Activated CD4-positive, alpha-beta T cell treated with anti-CD3 and anti-CD28 coated beads, Interleukin-2, amount 10 ng/mL, durations not matched to agents 24 days and 14 days (primary cell): ENCODE results near the gene CACNA2D3. TPM values are rescaled to one million over a fixed set of nuclear protein-coding genes. Genes with fewer than 3 reads are reported as not detected.
A peak's percentile ranks its signal among the peaks of the same experiment; 100 is the strongest.

Source experiments
- DNase-seq: peaks from one replicate; pipeline ENCODE4 v3.0.0; 2022
- H3K27ac Mint-ChIP-seq: one replicate; pipeline ENCODE4 v1.8.0; 2022; ENCODE audit warnings: mild to moderate bottlenecking, mixed read lengths
- H3K27me3 Mint-ChIP-seq: one replicate; pipeline ENCODE4 v1.8.0; 2022; ENCODE audit warnings: mixed read lengths
- H3K36me3 Mint-ChIP-seq: one replicate; pipeline ENCODE4 v1.8.0; 2022; ENCODE audit warnings: low read depth, mild to moderate bottlenecking, mixed read lengths
- H3K4me1 Mint-ChIP-seq: one replicate; pipeline ENCODE4 v1.8.0; 2021; ENCODE audit warnings: mixed read lengths
- H3K4me3 Mint-ChIP-seq: one replicate; pipeline ENCODE4 v1.8.0; 2022; ENCODE audit warnings: mild to moderate bottlenecking, moderate library complexity, mixed read lengths
- H3K9me3 Mint-ChIP-seq: one replicate; pipeline ENCODE4 v1.8.0; 2021; ENCODE audit warnings: mixed read lengths
- intact Hi-C: fragments of 100-400 bp; cut with micrococcal nuclease; formaldehyde crosslinking; loops from one replicate; pipeline ENCODE4 v1.15.1; 2023
- total RNA-seq: library from RNA; stranded (reverse); gene quantifications from 2 replicates; pipeline ENCODE4 v1.2.3, GENCODE V29; 2022

The CACNA2D3 gene
- total RNA-seq, 1 donor from 2014 or later, result not detected

DNA sequence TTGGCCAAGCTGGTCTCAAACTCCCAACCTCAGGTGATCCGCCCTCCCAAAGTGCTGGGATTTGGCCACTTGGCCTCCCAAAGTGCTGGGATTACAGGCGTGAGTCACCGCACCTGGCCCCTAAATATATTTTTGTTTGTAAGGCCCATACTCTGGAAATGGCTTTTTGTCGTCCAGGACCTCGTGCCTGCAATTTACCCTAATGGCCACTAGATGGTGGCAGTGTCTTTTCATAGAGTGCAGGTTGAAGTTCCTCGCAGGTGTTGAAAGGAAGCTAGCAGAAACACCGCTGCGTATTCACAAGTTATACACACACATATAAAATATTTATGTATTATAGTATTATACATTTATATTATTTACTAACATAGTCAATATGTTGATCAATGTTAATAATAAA lies 708.3 kb downstream of the CACNA2D3 start:
- Mint-ChIP-seq H3K4me3 (no peak overlapping the region), H3K27ac (no peak overlapping the region), H3K9me3 (no peaks in the 10 kb centered on the region), H3K27me3 (no peaks in the 10 kb centered on the region), H3K36me3 (no peaks in the 10 kb centered on the region), H3K4me1 (no peaks in the 10 kb centered on the region)
- intact Hi-C loops, result no loop called here
- peak; percentile 65 for DNase-seq

GRCh38 chr3:54831112-54831511 lies 708.8 kb downstream of the CACNA2D3 start:
- Mint-ChIP-seq H3K27ac (no peak overlapping the region), H3K4me1 (no peaks in the 10 kb centered on the region), H3K27me3 (no peaks in the 10 kb centered on the region), H3K9me3 (no peaks in the 10 kb centered on the region), H3K36me3 (no peaks in the 10 kb centered on the region), H3K4me3 (no peak overlapping the region)
- no peak for DNase-seq
- intact Hi-C loops, result no loop called here

DNA sequence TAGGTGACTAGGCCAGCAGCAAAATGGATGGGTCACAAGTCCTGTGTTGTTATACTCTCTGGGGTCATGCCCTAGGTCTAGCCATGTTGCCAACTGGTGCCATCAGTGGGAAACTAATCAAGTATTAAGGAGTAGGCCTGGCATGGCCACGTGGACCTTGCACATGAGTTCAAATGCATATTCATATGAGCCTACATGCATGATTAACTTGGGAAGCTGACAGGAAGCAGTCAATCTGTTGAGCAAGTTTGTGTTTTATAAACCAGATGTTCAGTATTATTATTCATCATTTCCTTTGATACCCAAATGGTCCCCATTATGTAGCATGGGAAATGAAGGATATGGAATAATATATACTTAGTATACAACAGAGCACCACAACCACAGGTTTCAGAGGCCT lies 710.5 kb downstream of the CACNA2D3 start:
- H3K4me3 Mint-ChIP-seq, result no peak overlapping the region
- DNase-seq, result no peak
- H3K4me1 Mint-ChIP-seq, result no peaks in the 10 kb centered on the region
- H3K9me3 Mint-ChIP-seq, result no peaks in the 10 kb centered on the region
- no peaks in the 10 kb centered on the region for H3K27me3 Mint-ChIP-seq
- no peak overlapping the region for H3K27ac Mint-ChIP-seq
- no peaks in the 10 kb centered on the region for H3K36me3 Mint-ChIP-seq
- intact Hi-C loops, result no loop called here

- no peak overlapping the region for H3K4me3 Mint-ChIP-seq
- DNase-seq, result no peak
- H3K4me1 Mint-ChIP-seq, result no peaks in the 10 kb centered on the region
- H3K9me3 Mint-ChIP-seq, result no peaks in the 10 kb centered on the region
- intact Hi-C loops, result no loop called here
- H3K36me3 Mint-ChIP-seq, result no peaks in the 10 kb centered on the region
- no peak overlapping the region for H3K27ac Mint-ChIP-seq
- H3K27me3 Mint-ChIP-seq, result no peaks in the 10 kb centered on the region
These were observed 713.3 kb downstream of the CACNA2D3 start for GRCh38 chr3:54835701-54836100.

DNA sequence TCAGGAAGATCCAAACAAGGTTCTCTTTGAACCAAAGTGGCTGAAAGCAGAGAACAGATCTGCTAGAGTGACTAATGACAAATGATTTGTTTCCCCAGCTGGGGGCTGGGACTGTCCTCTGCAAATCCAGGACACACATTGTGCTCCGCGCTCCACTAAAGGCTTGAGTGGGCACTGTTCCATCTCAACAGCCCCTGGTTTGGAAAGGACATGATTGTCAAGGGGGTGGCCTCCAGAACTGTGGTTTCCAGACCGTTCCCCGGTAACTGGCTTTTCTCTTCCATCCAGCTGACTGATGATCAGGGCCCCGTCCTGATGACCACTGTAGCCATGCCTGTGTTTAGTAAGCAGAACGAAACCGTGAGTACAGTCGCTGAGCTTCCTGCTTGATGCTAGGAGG lies 714.5 kb downstream of the CACNA2D3 start:
- no peak overlapping the region for H3K4me3 Mint-ChIP-seq
- no peaks in the 10 kb centered on the region for H3K9me3 Mint-ChIP-seq

DNA sequence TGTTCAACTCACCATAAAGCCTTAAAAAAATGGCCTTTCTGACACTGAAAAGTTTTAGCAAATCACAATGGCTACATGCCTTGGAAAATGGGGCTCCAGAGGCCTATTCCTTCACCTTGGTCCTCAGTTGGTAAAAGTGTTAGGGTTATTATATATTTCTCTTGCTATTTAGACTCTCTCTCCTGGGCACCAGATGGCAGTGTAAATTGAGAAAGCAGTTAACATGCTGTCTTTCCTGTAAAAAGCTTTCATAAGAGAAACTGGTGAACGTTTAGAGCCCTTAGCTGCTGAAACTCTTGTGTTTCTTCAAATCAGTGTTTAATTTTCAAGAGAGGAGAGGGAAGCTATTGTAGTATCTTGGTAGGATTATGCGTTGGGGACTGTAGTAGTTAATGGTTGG lies 715.6 kb downstream of the CACNA2D3 start:
- DNase-seq, result no peak
- intact Hi-C loops, result no loop called here
- H3K4me1 Mint-ChIP-seq, result no peaks in the 10 kb centered on the region
- no peak overlapping the region for H3K4me3 Mint-ChIP-seq
- H3K27ac Mint-ChIP-seq, result no peak overlapping the region
- no peaks in the 10 kb centered on the region for H3K36me3 Mint-ChIP-seq
- H3K9me3 Mint-ChIP-seq, result no peaks in the 10 kb centered on the region
- H3K27me3 Mint-ChIP-seq, result no peaks in the 10 kb centered on the region

More for the DNA sequence above, 714.5 kb downstream of the CACNA2D3 start:
- no peaks in the 10 kb centered on the region for H3K36me3 Mint-ChIP-seq
- H3K27ac Mint-ChIP-seq, result no peak overlapping the region
- intact Hi-C loops, result no loop called here
- no peak for DNase-seq
- no peaks in the 10 kb centered on the region for H3K27me3 Mint-ChIP-seq
- no peaks in the 10 kb centered on the region for H3K4me1 Mint-ChIP-seq

DNA sequence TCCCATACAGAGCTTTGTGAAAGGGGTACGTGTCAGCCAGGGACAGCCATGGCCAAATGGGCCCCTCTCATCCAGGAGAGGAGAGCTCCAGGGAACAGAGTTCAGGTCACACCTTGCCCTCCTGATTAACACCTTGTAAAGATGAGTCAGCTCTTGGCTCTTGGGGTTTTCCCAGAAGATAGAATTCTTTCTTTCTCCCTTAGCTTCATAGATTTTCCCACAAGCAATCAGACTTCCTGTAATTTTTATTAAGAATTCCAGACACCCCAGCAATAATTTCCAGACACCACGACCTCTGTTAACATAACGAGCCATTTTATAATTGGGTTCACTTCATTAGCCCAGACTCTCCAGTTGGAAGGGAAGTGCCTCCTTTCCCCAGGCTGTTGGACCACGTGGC lies 719.1 kb downstream of the CACNA2D3 start:
- intact Hi-C loops, result no loop called here

DNA sequence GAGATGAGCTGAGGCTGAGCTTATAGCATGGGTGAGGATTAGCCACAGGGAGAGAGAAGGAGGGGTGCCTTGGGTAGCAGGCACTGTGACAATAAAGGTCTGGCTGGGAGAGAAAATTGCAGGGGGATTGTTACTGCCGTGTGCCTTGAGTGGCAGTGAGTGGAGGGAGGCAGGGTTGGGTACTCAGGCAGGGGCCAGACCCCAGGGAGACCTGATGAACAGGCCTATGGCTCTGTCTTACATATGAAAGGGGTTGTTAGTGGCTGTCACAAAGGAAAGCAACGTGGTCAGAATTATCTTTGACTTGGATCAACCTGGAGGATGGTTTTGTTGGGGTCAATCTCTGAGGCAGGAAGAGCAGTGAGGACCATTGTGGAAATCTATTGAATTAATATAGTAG lies 721.0 kb downstream of the CACNA2D3 start:
- no peak overlapping the region for H3K4me3 Mint-ChIP-seq
- no peaks in the 10 kb centered on the region for H3K4me1 Mint-ChIP-seq
- no peaks in the 10 kb centered on the region for H3K9me3 Mint-ChIP-seq
- H3K36me3 Mint-ChIP-seq, result no peaks in the 10 kb centered on the region
- DNase-seq, result no peak
- no peaks in the 10 kb centered on the region for H3K27me3 Mint-ChIP-seq
- intact Hi-C loops, result no loop called here
- H3K27ac Mint-ChIP-seq, result no peak overlapping the region

More for the DNA sequence above, 719.1 kb downstream of the CACNA2D3 start:
- H3K4me1 Mint-ChIP-seq, result no peaks in the 10 kb centered on the region
- H3K4me3 Mint-ChIP-seq, result no peak overlapping the region
- no peak for DNase-seq
- no peaks in the 10 kb centered on the region for H3K36me3 Mint-ChIP-seq
- H3K27ac Mint-ChIP-seq, result no peak overlapping the region
- no peaks in the 10 kb centered on the region for H3K27me3 Mint-ChIP-seq
- no peaks in the 10 kb centered on the region for H3K9me3 Mint-ChIP-seq

GRCh38 chr3:54844211-54844610 lies 721.9 kb downstream of the CACNA2D3 start:
- no peaks in the 10 kb centered on the region for H3K36me3 Mint-ChIP-seq
- H3K27me3 Mint-ChIP-seq, result no peaks in the 10 kb centered on the region
- H3K9me3 Mint-ChIP-seq, result no peaks in the 10 kb centered on the region
- DNase-seq, result no peak
- H3K4me1 Mint-ChIP-seq, result no peaks in the 10 kb centered on the region
- no peak overlapping the region for H3K27ac Mint-ChIP-seq
- intact Hi-C loops, result no loop called here
- H3K4me3 Mint-ChIP-seq, result no peak overlapping the region

DNA sequence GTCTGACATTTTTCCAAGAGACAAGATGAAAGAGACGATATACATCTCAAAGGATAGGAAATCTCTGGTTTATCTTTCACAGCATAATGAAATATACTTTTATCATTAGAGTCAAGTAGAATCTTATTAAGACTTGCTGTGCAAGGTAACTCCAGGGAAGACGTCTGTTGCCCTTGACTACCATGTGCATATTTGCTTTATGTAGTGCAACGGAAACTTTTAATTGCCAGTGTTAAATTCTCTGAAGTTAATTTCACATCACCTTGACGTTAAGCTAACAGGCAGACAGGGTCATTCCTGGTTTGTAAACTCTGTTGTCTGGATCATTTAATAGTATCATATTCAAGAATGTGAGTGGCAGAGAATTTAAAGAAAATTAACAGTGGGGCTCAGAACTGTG lies 722.7 kb downstream of the CACNA2D3 start:
- Mint-ChIP-seq H3K27ac (no peak overlapping the region), H3K27me3 (no peaks in the 10 kb centered on the region), H3K36me3 (no peaks in the 10 kb centered on the region), H3K4me1 (no peaks in the 10 kb centered on the region), H3K4me3 (no peak overlapping the region), H3K9me3 (no peaks in the 10 kb centered on the region)
- intact Hi-C loops, result no loop called here
- DNase-seq, result no peak

GRCh38 chr3:54845551-54845950 lies 723.2 kb downstream of the CACNA2D3 start:
- Mint-ChIP-seq H3K36me3 (no peaks in the 10 kb centered on the region), H3K27ac (no peak overlapping the region), H3K9me3 (no peaks in the 10 kb centered on the region), H3K4me1 (no peaks in the 10 kb centered on the region), H3K4me3 (no peak overlapping the region), H3K27me3 (no peaks in the 10 kb centered on the region)
- DNase-seq, result no peak
- intact Hi-C loops, result no loop called here

- intact Hi-C loops, result no loop called here
- no peak overlapping the region for H3K27ac Mint-ChIP-seq
- no peaks in the 10 kb centered on the region for H3K9me3 Mint-ChIP-seq
- no peaks in the 10 kb centered on the region for H3K36me3 Mint-ChIP-seq
- no peaks in the 10 kb centered on the region for H3K4me1 Mint-ChIP-seq
- H3K4me3 Mint-ChIP-seq, result no peak overlapping the region
- DNase-seq, result no peak
- H3K27me3 Mint-ChIP-seq, result no peaks in the 10 kb centered on the region
These were observed 723.8 kb downstream of the CACNA2D3 start for GRCh38 chr3:54846119-54846518.

DNA sequence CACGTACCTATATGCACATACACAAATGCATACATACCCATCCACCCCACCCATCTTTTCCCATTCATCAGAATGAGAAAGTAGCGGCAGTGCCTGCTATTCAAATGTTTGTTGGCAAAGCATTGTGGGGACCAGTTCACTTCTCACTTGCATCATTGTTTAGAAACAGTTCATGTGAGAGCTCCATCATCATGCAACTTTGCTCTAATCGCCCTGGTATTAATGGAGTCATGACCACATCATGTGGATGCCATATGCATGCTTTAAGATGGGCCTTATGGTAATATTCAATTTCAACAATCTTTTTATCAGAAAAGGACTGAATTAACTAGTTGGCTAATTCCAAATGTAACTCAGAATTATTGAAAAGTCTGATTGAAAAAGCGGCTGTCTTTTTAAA lies 725.0 kb downstream of the CACNA2D3 start:
- Mint-ChIP-seq H3K36me3 (no peaks in the 10 kb centered on the region), H3K4me1 (no peaks in the 10 kb centered on the region), H3K9me3 (no peaks in the 10 kb centered on the region), H3K4me3 (no peak overlapping the region), H3K27me3 (no peaks in the 10 kb centered on the region), H3K27ac (no peak overlapping the region)
- no peak for DNase-seq
- intact Hi-C loops, result no loop called here

GRCh38 chr3:54849360-54849759 lies 727.0 kb downstream of the CACNA2D3 start:
- no peak for DNase-seq
- Mint-ChIP-seq H3K27ac (no peak overlapping the region), H3K27me3 (no peaks in the 10 kb centered on the region), H3K4me1 (no peaks in the 10 kb centered on the region), H3K36me3 (no peaks in the 10 kb centered on the region), H3K9me3 (no peaks in the 10 kb centered on the region), H3K4me3 (no peak overlapping the region)
- intact Hi-C loops, result no loop called here

- intact Hi-C loops, result loop anchor here (5.0 to 10.0 kb wide), 2 partner anchors 334 to 1402 kb away; no protein-coding TSS in a partner anchor
- no peaks in the 10 kb centered on the region for H3K27me3 Mint-ChIP-seq
- H3K4me1 Mint-ChIP-seq, result no peaks in the 10 kb centered on the region
- no peak overlapping the region for H3K27ac Mint-ChIP-seq
- no peak for DNase-seq
- no peaks in the 10 kb centered on the region for H3K36me3 Mint-ChIP-seq
- no peak overlapping the region for H3K4me3 Mint-ChIP-seq
- H3K9me3 Mint-ChIP-seq, result no peaks in the 10 kb centered on the region
These were observed 728.2 kb downstream of the CACNA2D3 start for GRCh38 chr3:54850484-54851018.
